HCT116 (cell line): ENCODE results near the gene NEURL1. TPM values are rescaled to one million over a fixed set of nuclear protein-coding genes. Genes with fewer than 3 reads are reported as not detected.
"Not testable (repeated sequence)": the region's sequence is repeated elsewhere in the genome, so short reads cannot be mapped to it uniquely, and the experiment has no call there.

Experiments
- ATAC-seq: fragments of 200-7000 bp; cut with Tn5 transposase; 2 replicates; pipeline ENCODE4 v1.9.1; 2020; ENCODE audit warnings: mild to moderate bottlenecking, moderate library complexity
- BruUV-seq: library from RNA; stranded (reverse); fragments of 400-500 nt; replicated peaks from 2 replicates; lab custom pipeline; 2021; lab: Mats Ljungman, UMichigan
- CTCF ChIA-PET: fragments of 300-600 bp; sonication (Branson Sonifier 250); formaldehyde crosslinking; loops from one replicate; lab custom pipeline; 2021; ENCODE audit warnings: antibody characterized with exemption; lab: Charles Lee
- POLR2A ChIA-PET: fragments of 300-600, 350-600 bp; sonication (Branson Sonifier 250); formaldehyde crosslinking; loops from one replicate; lab custom pipeline; 2021; ENCODE audit warnings: antibody characterized with exemption; lab: Charles Lee
- RAD21 ChIA-PET, 2 experiments: fragments of 300-600 bp; sonication (Branson Sonifier 250); formaldehyde crosslinking; loops; one replicate each; lab custom pipeline; 2023; ENCODE audit warnings: low total read pairs in 2 of 2; ENCODE audit not compliant: uncharacterized antibody in 2 of 2, unreplicated experiment in 2 of 2, low non-redundant PET in 1 of 2; lab: Charles Lee
- DNase-seq: peaks from one replicate; pipeline ENCODE4 v3.0.0-alpha.2; 2010; ENCODE audit warnings: low read depth, low spot score
- H2AFZ ChIP-seq: fragments of 200-600 bp; shearing (Covaris generic), sonication (generic); 2 replicates; pipeline ENCODE4 v1.6.1; 2017; ENCODE audit warnings: low read depth, mixed run types, mixed read lengths, antibody characterized with exemption, low read length; ENCODE audit not compliant: poor library complexity, severe bottlenecking
- H3K27ac ChIP-seq: 2 replicates; pipeline ENCODE4 v1.5.1; 2012; ENCODE audit warnings: low read depth, low read length
- H3K27me3 ChIP-seq: fragments of 200-600 bp; sonication (generic); 2 replicates; pipeline ENCODE4 v1.6.1; 2016; ENCODE audit warnings: mixed run types, low read length, mixed read lengths; ENCODE audit not compliant: insufficient read depth
- H3K36me3 ChIP-seq, 2 experiments: fragments of 200-500 bp in 1 of 2; fragments of 200-600 bp in 1 of 2; sonication (Bioruptor generic) in 1 of 2; sonication (generic) in 1 of 2; 2 replicates each; pipeline versions ENCODE4 v1.5.1 to v1.6.1; 2014 to 2016; ENCODE audit warnings: low read length in 2 of 2, inconsistent platforms in 1 of 2, mixed read lengths in 1 of 2, mixed run types in 1 of 2; ENCODE audit not compliant: insufficient read depth in 2 of 2, control insufficient read depth in 1 of 2
- H3K4me1 ChIP-seq, 2 experiments: fragments of 200-600 bp in 1 of 2; sonication (generic) in 1 of 2; 2 replicates each; pipeline versions ENCODE4 v1.5.1 to v1.6.1; 2012 to 2017; ENCODE audit warnings: low read length in 2 of 2, inconsistent platforms in 1 of 2, mild to moderate bottlenecking in 1 of 2, mixed read lengths in 1 of 2, mixed run types in 1 of 2, moderate library complexity in 1 of 2; ENCODE audit not compliant: insufficient read depth in 2 of 2, control insufficient read depth in 1 of 2
- H3K4me2 ChIP-seq: fragments of 200-600 bp; sonication (generic); 2 replicates; pipeline ENCODE4 v1.6.1; 2017; ENCODE audit warnings: mixed run types, low read length, mixed read lengths
- H3K4me3 ChIP-seq, 2 experiments: fragments of 200-600 bp in 1 of 2; sonication (generic) in 1 of 2; replicated peaks in 1 of 2; 2 replicates each; pipeline ENCODE4 v1.5.1; 2011 to 2016; ENCODE audit warnings: low read length in 2 of 2, control low read depth in 1 of 2, low read depth in 1 of 2, mild to moderate bottlenecking in 1 of 2, mixed read lengths in 1 of 2, mixed run types in 1 of 2
- H3K79me2 ChIP-seq: fragments of 200-600 bp; sonication (generic); 2 replicates; pipeline ENCODE4 v1.6.1; 2017; ENCODE audit warnings: mild to moderate bottlenecking, mixed run types, low read length, moderate library complexity, mixed read lengths; ENCODE audit not compliant: insufficient read depth
- H3K9ac ChIP-seq: fragments of 200-600 bp; sonication (generic); 2 replicates; pipeline ENCODE4 v1.6.1; 2016; ENCODE audit warnings: low read length, mixed read lengths
- H3K9me2 ChIP-seq: fragments of 200-600 bp; sonication (generic), shearing (Covaris generic); 2 replicates; pipeline ENCODE4 v1.6.1; 2017; ENCODE audit warnings: mixed run types, mild to moderate bottlenecking, moderate library complexity; ENCODE audit not compliant: insufficient read depth
- H3K9me3 ChIP-seq, 2 experiments: fragments of 200-500 bp in 1 of 2; fragments of 200-600 bp in 1 of 2; sonication (Bioruptor generic) in 1 of 2; sonication (generic) in 1 of 2; 2 replicates each; pipeline ENCODE4 v1.6.1; 2014 to 2017; ENCODE audit warnings: low read length in 2 of 2, mixed read lengths in 2 of 2, inconsistent platforms in 1 of 2, low read depth in 1 of 2, mild to moderate bottlenecking in 1 of 2, mixed run types in 1 of 2, moderate library complexity in 1 of 2; ENCODE audit not compliant: control insufficient read depth in 1 of 2, insufficient read depth in 1 of 2
- H4K20me1 ChIP-seq: fragments of 200-600 bp; sonication (generic), shearing (Covaris generic); 2 replicates; pipeline ENCODE4 v1.6.1; 2017; ENCODE audit warnings: mixed run types, mild to moderate bottlenecking, moderate library complexity; ENCODE audit not compliant: insufficient read depth
- EZH2phosphoT487 ChIP-seq: fragments of 200-600 bp; IDR thresholded peaks from 2 replicates; pipeline ENCODE4 v1.6.1; 2018; ENCODE audit warnings: antibody characterized with exemption, borderline replicate concordance
- REST ChIP-seq: IDR thresholded peaks from 2 replicates; pipeline ENCODE4 v1.6.1; 2012; ENCODE audit warnings: low read depth
- intact Hi-C: fragments of 100-400 bp; cut with micrococcal nuclease; formaldehyde crosslinking; loops from 2 replicates; pipeline ENCODE4 v1.10.0; 2022
- total RNA-seq: library from RNA; stranded (reverse); gene quantifications from one replicate; pipeline ENCODE4 v1.2.1, GENCODE V29; 2021; ENCODE audit not compliant: unreplicated experiment

The NEURL1 gene
- total RNA-seq, 1 experiment from 2014 or later = 1.4 TPM

DNA sequence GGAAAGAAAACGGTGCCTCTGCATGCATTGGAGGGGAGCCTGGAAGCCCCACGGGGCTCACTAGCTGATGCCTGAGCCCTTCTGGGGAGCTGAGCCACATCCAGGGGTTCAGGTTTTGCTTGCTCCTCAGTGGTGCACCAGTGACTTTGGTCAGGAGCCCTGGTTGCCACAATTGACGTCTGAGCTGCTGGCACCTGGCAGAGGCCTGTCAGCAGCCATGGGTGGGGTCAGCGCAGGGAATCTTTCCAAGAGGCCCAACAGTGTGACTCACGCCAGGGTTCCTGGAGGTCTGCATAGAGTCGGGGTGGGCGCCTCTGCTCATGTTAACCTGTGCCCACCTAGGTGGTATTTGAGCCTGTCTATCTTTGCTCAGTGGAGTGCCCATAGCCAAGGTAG, 138.7 kb downstream of the NEURL1 start:
- Histone ChIP-seq H3K79me2 (no peaks in the 10 kb centered on the region), H3K27me3 (no peaks in the 10 kb centered on the region), H2AFZ (no peak overlapping the region), H3K4me2 (no peak overlapping the region), H4K20me1 (no peaks in the 10 kb centered on the region), H3K36me3 (no peaks in the 10 kb centered on the region), H3K9me3 (no peaks in the 10 kb centered on the region), H3K9me2 (no peaks in the 10 kb centered on the region), H3K4me3 (no peak overlapping the region), H3K9ac (no peak overlapping the region), H3K4me1 (peaks cover 3 to 13% of the 10 kb centered on the region in 2 experiments; a peak in 3 of 4 replicates), H3K27ac (no peak overlapping the region)
- no TSS peak for BruUV-seq
- intact Hi-C loops = no loop called here
- ChIA-PET CTCF (no interaction called here), RAD21 (no interaction called here), POLR2A (no interaction called here)
- DNase-seq (no peak), ATAC-seq (no peak)
- TF ChIP-seq EZH2phosphoT487 = no peak
- no peak for TF ChIP-seq REST

DNA sequence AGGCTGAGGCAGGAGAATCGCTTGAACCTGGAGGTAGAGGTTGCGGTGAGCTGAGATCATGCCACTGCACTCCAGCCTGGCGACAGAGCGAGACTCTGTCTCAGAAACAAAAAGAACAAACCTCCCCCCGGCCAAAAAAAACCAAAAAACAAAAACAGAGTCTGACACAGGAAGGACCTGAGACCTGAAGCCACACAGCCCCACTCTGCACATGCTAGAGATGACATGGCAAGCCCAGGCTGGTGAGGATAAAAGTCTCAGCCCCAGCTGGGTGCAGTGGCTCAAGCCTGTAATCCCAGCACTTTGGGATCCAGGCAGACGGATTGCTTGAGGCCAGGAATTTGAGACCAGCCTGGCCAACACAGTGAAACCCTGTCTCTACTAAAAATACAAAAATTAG, 139.4 kb downstream of the NEURL1 start:
- H3K27me3 ChIP-seq, H3K27ac ChIP-seq, DNase-seq, H3K9ac ChIP-seq, ATAC-seq, H3K79me2 ChIP-seq, H3K9me2 ChIP-seq, H3K9me3 ChIP-seq, BruUV-seq, H3K4me3 ChIP-seq, H3K36me3 ChIP-seq, intact Hi-C loops, H4K20me1 ChIP-seq, H2AFZ ChIP-seq, H3K4me2 ChIP-seq: not testable (repeated sequence)
- peaks cover 3 to 13% of the 10 kb centered on the region in 2 experiments; a peak in 3 of 4 replicates for H3K4me1 ChIP-seq
- POLR2A ChIA-PET = interaction anchor here (0.7 kb wide), 1 partner anchor 229 kb away, joined by 3 read pairs; no protein-coding TSS in a partner anchor
- CTCF ChIA-PET = interaction anchor here (0.7 kb wide), 1 partner anchor 78 kb away, joined by 3 read pairs; no protein-coding TSS in a partner anchor
- RAD21 ChIA-PET = interaction anchor here in 1 of 2 experiments (0.6 kb wide), 1 partner anchor 27 kb away, joined by 3 read pairs; no protein-coding TSS in a partner anchor
